HG03196 (cell line): ENCODE measurements around the gene TUBA3C.
"Not testable (repeated sequence)": the region's sequence is repeated elsewhere in the genome, so short reads cannot be mapped to it uniquely, and the experiment has no call there.

Experiments used
- ATAC-seq: cut with Tn5 transposase; IDR thresholded peaks from one replicate; pipeline ENCODE4 v1.9.1; 2021; ENCODE audit not compliant: unreplicated experiment

Gene TUBA3C

DNA sequence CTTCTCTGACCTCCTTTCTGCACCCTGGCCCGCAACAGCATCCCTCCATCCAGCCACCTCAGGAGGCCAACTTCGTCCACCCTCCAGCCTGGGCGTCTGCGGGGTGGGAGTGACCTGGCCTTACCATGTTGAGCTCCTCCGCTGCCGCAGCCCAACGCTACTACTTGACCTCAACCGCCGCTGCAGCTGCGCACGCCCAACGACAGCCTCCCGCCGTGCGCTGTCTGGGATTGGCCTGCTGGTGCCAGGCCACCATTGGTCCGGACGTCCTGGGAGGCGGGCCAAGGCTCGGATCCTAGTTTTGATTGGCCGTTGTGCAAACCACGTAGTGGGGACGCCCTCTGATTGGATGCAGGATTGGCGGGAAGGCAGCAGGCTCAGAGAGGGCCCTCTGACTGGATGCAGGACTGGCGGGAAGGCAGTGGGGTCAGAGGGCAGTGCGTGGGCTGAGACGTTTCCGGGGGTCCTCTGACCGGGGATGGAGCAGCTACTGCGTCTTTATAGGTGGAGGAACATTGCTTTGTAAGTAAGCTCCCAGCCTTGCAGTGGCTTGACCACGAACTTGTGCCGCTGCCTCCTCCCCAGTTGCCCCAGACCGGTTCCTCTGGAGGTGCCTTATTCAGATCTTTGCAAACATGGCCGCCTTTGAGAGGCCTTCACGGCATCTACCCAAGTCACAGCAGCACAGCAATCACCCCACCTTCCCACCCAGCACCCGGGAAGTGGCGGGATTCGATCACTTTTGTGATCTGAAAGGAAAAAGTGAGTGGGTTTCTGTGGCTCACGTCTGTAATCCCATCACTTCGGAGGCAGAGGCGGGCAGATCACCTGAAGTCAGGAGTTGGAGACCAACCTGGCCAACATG lies at the start of gene TUBA3C:
TUBA3C (minus strand) TSS at position 204 of the 865 bp plus-strand sequence; CDS start at position 127, 77 bp downstream.
- no peak for ATAC-seq

DNA sequence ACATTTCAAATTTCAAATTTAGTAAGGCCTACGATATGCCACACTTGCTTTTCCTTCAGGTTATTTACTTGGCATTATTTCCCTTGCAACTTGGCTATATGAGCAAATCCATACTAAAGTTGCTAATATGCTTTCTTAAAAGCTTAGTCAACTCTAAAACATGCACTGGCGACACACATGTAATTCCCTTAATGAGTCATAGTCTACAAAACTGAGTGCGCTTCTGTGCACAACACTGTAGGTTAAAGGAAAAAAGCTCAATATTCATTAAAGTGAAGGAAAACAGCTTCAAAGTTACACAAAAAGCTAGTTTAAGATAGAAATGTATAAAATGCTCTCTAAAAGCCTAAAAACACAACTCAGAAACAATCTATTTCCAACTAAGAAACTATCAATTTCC lies 25.8 kb upstream of the TUBA3C start:
- not testable (repeated sequence) for ATAC-seq

DNA sequence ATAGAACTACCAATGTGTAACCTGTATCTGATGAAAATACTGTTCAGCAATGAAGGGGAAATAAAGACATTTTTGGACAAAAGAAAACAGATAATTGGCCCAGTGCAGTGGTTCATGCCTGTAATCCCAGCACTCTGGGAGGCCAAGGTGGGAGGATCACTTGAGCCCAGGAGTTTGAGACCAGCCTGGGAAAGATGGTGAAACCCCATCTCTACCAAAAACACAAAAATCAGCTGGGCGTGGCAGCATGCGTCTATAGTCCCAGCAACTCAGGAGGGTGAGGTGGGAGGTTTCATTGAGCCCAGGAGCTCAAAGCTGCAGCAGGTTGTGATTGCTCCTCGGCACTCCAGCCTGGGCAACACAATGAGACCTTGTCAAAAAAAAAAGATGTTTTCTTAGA lies 11.0 kb upstream of the TUBA3C start:
- ATAC-seq, result not testable (repeated sequence)

DNA sequence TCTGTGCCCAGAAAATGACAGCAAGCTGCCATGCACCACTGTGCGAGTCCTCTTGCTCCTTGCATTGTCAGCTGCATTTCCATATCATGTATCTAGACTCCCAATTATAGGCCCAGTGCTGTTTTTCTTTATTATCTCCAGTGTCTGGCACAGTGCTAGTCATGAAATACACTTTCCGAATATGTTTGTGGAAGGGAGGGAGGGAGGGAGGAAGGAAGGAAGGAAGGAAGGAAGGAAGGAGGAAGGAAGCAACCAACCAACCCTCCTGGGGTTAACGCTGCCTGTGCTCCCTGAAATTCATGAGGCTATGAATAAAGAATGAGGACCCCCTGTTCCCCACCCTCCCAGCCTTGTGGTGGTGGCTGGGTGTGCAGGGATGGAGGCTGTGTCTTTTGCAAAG lies 8.3 kb upstream of the TUBA3C start:
- not testable (repeated sequence) for ATAC-seq

DNA sequence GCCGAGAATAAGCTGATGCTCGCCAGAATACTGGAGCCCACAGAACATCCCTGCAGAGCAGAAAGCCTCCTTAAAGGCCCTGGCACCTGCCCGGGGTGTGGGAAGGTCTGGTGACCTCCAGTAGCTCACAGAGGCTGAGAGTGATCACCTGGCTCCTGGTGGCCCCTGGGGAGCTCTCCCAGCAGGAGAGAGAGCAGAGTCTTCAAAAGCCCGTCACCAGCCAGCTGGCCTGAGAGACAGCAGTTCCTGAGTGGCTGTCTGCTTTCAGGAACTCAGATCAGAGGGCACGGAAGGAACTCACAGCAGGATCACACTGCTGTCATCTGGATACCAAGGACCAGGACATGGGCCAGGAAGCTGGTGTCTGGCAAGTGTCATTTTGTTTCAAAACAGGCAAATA lies 7.7 kb upstream of the TUBA3C start:
- not testable (repeated sequence) for ATAC-seq

DNA sequence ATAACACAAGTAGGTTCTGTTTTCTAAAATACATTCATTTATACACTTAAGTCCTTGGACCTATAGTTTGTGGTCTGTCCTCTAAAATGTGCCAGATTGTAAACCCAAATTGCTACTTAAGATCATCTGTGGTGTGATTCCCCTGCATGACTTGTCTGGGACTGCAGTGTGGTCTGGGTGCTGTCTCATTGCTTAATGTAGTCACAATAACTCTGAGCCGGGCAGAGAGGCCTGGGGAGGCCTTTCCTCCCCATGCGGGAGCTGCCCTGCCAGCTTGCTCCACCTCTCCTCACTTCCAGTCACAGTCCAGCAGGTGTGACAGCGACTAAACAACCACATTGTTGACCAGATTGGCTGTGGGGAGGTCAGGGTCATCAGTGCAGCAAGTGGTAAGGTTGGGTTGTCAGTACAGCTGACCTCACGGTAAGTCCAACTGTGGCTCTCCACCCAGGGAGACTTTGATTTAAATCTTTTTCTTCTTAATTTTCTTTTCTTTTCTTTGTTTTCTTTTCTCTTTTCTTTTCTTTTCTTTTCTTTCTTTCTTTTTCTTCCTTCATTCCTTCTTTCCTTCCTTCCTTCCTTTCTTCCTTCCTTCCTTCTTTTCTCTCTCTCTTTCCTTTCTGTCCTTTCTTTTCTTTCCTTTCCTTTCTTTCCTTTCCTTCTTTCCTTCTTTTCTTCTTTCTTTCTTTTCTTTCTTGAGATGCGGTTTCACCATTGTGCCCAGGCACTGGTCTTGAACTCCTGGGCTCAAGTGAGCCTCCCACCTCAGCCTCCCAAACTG lies 4.4 kb upstream of the TUBA3C start:
- no peak for ATAC-seq

DNA sequence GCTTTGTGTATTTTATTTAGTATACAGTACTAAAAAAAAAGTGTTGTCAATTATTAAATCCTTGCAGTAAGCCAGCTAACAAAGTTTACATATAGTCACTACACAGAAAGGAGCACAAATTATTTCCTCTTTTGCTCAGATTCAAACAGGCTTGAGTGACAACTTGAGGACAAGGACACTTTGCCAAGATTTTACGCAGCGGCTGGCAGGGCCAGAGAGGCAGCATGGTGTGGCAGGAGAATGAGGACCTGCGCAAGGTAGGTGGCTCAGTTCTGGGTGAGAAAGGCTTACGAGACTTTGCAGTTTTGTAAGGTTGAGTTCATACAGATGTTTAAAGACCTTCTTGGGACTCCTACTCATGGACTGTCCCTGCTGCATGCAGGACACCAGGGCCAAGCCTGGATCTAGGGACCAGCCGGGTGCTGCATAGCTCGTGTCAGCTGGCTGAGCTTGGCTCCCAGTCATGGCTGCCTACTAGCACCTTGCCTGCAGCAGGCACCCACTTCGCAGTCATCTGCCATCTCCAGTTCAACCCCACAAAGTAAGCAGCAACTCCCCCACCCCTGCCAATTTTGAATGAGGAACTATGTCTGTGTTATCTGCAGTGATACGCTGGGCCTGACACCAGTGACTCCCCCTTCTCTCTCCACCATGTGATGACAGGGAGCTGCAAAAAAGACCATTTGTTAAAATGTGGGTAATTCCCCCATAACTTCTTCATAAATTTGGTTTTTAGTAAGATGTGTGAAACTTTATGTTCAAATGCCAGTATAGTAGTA lies 3.7 kb upstream of the TUBA3C start:
- ATAC-seq, result no peak

DNA sequence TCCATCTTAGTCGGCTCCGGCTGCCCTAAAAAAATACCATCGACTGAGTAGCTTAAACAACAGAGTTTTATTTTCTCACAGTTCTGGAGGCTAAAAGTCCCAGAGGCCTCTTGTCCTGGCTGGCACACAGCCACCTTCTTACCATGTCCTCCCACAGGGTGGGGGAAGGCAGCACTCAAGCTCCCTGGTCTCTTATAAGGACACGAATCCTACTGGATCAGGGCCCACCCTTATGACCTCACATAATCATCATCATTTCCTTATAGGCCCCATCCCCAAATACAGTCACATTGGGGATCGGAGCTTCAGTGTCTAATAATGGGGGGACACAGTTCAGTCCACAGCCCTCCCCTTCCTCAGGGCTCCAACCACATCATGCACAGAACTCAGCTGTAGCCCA lies 2.6 kb upstream of the TUBA3C start:
- no peak for ATAC-seq

DNA sequence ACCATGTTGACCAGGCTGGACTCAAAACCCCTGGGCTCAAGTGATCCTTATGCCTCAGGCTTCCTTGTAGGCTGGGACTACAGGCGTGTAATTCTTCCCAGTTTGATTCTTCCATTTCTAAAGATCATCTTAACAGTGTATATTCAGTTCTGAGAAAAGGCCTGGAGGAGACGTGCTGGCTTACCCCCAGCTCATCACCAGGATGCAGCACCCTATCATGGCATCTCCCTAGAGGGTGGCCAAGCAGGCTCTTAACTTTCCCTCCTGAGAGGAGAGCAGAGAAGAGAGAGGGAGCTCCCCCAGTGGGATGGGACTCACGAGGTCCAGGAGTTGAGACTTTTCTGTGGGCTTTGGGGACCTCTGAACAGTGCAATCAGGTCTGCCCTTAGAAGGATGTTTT lies 2.1 kb upstream of the TUBA3C start:
- no peak for ATAC-seq

DNA sequence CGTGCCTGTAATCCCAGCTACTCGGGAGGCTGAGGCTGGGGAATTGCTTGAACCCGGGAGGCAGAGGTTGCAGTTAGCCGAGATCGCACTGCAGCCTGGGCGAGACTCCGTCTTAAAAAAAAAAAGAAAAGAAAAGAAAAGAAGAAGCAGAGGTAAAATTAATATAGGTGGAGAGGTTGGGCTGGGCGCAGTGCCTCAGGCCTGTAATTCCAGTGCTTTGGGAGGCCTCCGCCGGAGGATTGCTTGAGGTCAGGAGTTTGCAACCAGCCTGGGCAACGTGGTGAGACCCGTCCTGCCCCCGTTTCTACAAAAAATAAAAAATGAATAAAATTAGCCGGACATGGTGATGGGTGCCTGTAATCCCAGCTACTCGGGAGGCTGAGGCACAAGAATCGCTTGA lies 912 bp upstream of the TUBA3C start:
- ATAC-seq, result no peak

DNA sequence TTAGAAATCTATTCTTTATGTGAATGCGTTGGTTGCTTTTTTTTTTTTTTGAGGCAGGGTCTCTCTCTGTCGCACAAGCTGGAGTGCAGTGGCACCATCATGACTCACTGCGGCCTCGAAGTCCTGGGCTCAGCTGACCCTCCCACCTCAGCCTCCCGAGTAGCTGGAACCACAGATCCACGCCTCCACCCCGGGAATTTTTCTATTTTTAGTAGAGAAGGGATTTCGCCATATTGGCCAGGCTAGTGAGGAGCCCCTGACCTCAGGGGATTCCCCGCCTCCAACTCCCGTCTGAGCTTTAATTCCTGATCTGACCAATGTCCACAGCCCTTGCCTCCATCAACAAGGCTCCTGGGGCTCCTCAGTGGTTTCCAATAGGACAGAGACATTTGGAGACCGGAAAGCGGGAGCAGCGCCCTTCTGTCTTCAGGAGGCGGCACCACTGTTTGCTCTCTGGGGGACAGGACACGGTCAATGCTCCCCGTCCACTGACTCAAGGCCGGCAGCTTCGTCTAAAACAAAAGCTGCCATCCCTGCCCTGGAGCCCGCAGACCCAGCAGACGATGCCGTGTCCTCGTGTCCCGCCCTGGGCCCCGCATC lies 503 bp downstream of the TUBA3C start:
- ATAC-seq, result no peak

DNA sequence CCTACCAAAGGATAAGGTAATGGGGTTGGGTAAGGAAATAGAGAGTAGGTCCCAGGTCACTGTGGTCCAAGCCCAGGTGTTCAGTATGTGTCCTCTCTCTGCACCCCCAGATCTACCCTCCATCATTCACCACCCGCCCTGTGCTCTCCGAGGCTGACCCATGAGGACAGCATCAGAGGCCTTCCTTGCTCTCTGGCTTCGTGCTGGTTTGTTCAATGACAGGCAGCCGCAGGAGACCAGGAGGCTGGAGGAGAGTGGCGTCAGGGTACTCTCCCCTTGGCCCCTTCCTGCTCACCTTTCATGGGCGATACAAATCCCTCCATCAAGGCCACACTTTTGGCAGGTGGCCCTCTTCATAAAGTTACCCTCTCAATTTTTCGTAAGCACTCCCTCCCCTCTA lies 1.7 kb downstream of the TUBA3C start:
- no peak for ATAC-seq

DNA sequence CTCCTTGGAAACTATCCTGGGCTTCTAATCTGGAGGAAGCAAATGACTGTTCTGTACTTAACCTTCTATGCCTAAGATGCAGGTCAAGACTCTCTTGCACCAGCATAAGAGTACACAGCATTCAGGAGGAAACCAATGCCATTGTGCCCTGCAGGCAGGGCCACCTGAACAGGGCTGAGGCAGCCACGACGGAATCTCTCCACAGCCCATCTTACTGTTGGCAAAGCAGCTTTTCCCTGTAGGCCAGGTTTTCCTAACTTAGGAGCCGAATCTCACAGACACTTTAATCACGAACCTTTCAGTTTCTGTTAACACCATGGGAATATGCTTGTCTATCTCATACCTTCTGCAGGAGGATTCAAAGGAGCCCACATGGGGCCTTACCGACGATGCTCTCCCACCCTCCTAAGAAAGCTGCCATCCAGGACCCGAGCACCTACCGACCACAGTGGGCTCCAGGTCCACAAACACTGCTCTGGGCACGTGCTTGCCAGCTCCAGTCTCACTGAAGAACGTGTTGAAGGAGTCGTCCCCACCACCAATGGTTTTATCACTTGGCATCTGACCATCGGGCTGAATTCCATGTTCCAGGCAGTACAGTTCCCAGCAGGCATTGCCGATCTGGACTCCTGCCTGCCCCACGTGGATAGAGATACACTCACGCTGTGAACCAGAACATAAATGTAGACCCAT lies 2.6 kb downstream of the TUBA3C start:
- no peak for ATAC-seq

DNA sequence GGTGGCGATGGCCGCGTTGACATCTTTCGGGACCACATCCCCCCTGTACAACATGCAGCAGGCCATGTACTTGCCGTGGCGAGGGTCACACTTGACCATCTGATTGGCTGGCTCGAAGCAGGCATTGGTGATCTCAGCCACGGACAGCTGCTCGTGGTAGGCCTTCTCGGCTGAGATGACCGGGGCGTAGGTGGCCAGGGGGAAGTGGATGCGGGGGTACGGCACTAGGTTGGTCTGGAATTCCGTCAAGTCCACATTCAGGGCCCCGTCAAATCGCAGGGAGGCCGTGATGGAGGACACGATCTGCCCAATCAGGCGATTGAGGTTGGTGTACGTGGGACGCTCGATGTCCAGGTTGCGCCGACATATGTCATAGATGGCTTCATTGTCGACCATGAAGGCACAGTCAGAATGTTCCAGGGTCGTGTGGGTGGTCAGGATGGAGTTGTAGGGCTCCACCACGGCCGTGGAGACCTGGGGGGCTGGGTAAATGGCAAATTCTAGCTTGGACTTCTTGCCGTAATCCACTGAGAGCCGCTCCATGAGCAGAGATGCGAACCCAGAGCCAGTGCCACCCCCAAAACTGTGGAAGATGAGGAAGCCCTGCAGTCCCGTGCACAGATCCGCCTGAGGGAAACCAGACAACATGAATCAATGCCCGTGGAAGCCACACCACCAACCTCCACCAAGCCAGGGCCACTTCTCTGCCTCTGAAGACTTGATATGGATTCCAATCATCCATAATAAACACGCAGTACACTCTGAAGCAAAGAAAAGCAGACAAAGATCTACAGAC lies 4.4 kb downstream of the TUBA3C start:
- ATAC-seq, result not testable (repeated sequence)

DNA sequence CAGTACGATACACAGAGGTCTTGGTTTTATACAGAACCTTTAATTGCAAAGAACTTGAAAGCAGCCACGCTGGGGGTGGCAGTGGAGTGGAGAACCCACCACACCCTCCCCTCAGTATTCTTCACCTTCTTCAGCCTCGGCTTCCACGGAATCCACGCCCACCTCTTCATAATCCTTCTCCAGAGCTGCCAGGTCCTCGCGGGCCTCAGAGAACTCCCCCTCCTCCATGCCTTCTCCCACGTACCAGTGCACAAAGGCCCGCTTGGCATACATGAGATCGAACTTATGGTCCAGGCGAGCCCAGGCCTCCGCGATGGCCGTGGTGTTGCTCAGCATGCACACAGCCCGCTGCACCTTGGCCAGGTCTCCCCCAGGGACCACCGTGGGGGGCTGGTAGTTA lies 7.9 kb downstream of the TUBA3C start:
- ATAC-seq, result no peak

DNA sequence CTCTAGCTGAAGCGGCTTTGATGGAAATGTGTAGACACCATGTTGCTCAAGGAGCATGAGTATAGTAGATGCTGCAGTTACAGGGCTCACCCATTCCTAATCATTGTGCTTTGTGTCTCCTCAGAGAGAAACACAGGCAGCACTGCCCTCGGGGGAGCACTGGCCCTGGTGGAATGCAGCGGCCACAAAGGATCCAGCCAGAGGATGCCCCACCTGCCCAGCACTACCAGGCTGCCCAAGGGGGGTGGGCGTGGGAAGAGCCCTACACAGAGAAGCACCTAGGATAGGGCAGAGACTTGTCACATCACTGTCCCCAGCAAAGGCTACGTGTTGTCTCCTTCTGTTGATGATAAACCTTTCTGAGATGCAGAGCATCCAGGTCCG lies 9.0 kb downstream of the TUBA3C start:
- no peak for ATAC-seq

DNA sequence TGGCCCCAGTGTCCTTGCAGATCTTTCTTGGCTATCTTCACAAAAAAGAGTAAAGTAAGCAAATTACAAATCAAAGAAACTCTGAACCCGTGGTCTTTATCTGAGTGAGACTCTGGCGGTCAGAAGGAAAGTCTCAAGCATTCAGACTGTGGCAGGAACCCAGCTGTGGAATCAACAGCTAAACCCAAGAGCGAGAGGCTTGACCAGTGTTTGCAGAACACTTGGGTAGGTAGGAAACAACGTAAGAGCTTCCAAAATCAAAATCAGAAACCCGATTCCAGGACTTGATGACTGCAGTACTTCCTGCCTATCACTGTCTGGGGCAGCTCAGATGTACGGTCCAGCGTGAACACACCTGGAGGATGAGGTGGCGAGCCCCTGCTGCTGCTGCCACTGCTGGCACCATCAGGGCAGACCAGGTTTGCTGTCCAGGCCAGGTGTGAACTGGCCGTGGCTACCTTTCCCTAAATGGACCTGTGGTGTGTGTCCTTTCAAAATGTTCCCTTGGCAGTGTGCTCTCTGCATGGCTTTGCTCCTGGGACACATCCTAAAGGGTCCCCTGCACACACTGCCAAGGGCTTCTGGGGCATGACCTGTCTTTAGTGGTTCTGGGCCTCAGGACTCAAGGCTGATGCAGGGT lies 9.5 kb downstream of the TUBA3C start:
- ATAC-seq, result no peak

DNA sequence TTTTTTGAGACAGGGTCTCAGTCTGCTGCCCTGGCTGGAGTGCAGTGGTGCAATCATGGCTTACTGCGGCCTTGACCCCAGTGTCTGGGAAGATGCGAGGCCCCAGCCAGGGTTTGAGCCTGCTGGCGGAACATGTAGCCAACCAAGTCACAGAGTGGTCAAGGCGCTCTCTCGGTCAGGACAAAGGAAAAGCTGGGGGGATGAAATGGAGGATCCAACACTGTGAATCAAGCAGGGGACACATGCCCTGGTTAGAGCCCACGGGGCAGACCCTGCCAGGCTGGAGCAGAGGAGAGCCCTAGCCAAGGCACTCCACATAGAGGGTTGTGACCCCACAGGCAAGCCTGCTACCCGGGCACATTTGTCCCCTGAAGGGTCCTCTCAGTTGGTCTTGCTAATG lies 10.1 kb downstream of the TUBA3C start:
- ATAC-seq, result no peak

DNA sequence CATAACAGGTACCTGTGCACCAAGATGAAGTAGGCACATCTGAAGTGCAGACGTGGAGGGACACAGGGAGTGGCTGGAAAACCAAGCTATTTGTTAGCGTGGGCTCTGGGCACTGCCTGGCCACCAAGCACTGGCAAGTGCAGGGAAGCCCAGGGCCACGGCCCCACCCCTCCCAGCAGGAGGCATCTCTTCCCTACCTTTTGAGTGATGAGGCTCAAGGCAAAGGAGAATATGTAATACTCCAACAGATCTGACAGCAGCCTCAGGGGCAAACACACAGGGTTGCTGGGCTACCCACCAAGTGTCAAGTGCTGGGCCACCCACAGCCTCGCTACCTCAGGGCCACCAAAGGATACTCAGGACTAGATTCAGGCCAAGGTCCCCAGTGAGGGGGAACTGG lies 11.6 kb downstream of the TUBA3C start:
- no peak for ATAC-seq
